ENCODE data around the gene TNFAIP1.
"Not testable (repeated sequence)": the region's sequence is repeated elsewhere in the genome, so short reads cannot be mapped to it uniquely, and the experiment has no call there.

The TNFAIP1 gene

GRCh38 chr17:28324781-28325180, 10.8 kb upstream of the TNFAIP1 start:
- no peak for DNase-seq (ENCODE audit: low spot score)

GRCh38 chr17:28325211-28325610, 10.3 kb upstream of the TNFAIP1 start:
- DNase-seq (ENCODE audit: low spot score): no peak

GRCh38 chr17:28326114-28326513, 9.4 kb upstream of the TNFAIP1 start:
- no peak for DNase-seq (ENCODE audit: low spot score)

DNA sequence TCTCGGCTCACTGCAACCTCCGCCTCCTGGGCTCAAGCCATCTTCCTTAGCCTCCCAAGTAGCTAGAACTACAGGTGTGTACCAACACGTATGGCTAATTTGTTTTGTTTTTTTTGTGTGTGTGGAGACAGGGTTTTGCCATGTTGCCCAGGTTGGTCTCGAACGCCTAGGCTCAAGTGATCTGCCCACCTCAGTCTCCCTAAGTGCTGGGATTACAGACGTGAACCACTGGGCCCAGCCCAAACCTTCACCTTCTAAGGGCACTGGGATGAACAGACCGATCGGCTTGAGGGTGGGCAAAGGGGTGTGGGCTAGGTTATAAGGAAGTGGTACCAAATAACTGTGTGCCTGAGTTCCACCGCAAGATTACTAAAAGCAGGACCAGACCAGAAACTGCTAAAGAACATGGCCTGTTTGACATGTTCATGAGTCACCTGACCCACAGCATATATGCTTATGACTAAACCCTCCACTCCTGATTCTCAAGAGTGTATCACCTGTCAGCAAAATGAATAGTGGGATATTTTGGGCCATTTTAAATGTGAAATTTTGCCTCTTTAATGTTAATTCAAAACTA, 8.4 kb upstream of the TNFAIP1 start:
- DNase-seq (ENCODE audit: low spot score): no peak

DNA sequence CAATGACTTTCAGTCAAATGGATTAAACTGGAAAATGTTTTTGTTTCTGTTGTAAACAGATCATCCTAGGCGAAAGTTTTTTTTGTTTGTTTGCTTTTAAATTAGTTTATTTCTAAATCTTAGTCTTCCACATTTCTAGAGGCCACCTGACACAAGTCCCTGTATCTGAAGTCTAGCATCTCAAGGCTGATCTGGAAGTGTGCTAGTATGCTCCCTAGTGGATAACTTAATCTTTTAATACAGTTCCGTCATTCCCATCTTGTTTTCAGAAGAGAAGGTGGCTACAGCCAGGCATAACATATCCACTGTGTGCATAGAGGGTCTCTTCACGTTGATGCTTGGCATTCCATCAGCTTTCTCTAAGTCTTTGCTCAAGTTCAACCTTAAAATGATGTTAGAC, 7.9 kb upstream of the TNFAIP1 start:
- DNase-seq (ENCODE audit: low spot score): no peak

DNA sequence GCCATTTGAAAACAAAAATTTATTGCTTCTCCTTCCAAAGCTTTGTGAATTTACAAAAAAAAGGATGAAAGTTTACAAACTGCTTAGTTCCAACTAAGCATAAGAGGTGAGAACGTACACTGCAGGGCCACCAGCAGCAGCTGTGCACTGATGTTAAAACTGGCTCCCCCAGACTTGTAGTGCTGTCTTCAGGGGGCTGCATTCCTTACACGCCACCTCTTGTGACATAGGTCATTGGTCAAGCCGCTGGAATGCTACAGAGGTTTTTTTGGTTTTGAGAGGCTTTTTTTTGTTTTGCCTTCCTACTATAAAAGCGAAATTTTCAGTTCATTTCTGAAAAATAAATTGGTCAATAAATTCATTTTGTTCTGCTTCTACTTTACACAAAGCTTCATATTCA, 7.2 kb upstream of the TNFAIP1 start:
- no peak for DNase-seq (ENCODE audit: low spot score)

GRCh38 chr17:28330671-28331070, 4.9 kb upstream of the TNFAIP1 start:
- DNase-seq (ENCODE audit: low spot score): no peak

- no peak for DNase-seq (ENCODE audit: low spot score)
Measured at GRCh38 chr17:28331891-28332420, 3.6 kb upstream of the TNFAIP1 start.

- no peak for DNase-seq (ENCODE audit: low spot score)
Measured at GRCh38 chr17:28333083-28333746, 2.3 kb upstream of the TNFAIP1 start.

GRCh38 chr17:28334171-28334570, 1.4 kb upstream of the TNFAIP1 start:
- no peak for DNase-seq (ENCODE audit: low spot score)

GRCh38 chr17:28334666-28335200, 828 bp upstream of the TNFAIP1 start:
- no peak for DNase-seq (ENCODE audit: low spot score)

GRCh38 chr17:28335959-28336871, 654 bp downstream of the TNFAIP1 start:
- peak; percentile 65 for DNase-seq (ENCODE audit: low spot score)

DNA sequence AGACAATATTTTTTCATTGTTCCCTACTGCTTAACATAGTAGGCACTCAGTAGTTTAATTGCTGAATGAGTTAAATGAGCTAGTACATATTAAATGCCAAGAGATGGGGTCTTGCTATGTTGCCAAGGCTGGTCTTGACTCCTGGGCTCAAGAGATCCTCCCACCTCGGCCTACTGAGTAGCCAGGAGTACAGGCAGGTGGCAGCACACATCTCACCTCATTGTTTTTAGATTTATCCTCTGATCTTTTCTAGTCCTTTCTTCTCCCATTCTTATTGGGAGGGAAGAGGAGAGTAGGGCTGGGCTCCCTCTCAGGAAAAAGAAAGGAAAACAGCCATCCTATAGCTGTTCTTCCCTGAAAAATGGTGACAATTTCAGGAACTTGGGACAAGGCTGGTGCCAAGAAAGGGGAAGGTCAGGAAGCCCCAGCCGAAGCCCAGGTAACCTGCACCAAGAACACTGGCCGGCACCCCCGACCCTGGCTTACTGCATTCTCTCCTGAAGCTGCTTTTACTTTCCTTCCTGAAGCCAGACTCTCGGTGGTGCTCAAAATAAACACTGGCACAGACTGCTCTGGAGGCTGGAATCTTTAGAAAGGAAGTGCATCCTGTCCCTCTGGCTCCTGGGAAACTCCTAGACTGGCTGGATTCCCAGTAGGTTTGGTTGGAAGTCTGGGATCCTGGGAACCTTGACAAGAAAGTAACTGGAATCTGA, 2.7 kb downstream of the TNFAIP1 start:
- no peak for DNase-seq (ENCODE audit: low spot score)

DNA sequence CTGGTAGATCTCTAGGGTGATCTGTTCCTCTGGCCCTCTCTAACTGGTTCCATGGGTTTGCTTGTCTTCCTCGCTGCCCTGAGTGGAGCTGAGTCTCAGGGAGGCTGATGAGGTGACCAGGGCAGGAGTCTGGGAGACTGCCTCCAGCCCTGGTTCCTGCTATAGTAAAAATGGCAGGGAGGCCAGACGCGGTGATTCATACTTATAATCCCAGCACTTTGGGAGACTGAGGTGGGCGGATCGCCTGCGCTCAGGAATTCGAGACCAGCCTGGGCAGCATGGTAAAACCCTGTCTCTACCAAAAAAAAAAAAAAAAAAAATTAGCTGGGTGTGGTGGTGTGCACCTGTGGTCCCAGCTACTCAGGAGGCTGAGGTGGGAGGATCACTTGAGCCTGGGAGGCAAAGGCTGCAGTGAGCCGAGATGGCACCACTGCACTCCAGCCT, 3.2 kb downstream of the TNFAIP1 start:
- DNase-seq (ENCODE audit: low spot score): not testable (repeated sequence)

DNA sequence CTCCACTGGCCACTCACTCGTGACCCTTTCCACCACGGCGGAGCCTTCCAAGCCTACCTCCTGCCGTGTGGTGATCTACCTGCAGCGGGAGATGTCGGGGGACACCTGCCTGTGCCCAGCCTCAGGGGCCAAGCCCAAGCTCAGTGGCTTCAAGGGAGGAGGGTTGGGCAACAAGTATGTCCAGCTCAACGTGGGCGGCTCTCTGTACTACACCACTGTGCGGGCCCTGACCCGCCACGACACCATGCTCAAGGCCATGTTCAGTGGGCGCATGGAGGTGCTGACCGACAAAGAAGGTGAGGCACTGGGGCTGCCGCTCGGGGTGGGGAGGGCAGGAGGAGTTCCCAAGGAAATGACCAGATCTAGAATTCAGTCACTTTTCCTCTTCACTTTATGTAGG, 3.9 kb downstream of the TNFAIP1 start:
- no peak for DNase-seq (ENCODE audit: low spot score)

DNA sequence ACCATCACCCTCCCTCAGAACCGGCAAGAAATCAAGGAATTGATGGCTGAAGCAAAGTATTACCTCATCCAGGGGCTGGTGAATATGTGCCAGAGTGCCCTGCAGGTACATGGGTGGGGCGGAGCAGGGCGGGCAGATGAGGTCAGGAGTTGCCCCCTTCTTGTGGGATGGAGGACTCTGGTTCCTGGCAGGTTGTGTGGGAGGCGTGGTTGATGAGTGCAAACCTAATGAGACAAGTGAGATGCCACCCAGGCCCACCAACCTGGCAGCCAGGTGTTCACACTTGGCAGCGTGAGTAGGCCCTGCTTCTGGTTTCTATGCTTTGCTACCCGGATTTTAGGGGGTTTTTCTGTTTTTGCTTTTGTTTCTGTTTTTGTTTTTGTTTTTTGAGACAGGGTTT, 4.8 kb downstream of the TNFAIP1 start:
- DNase-seq (ENCODE audit: low spot score): no peak

DNA sequence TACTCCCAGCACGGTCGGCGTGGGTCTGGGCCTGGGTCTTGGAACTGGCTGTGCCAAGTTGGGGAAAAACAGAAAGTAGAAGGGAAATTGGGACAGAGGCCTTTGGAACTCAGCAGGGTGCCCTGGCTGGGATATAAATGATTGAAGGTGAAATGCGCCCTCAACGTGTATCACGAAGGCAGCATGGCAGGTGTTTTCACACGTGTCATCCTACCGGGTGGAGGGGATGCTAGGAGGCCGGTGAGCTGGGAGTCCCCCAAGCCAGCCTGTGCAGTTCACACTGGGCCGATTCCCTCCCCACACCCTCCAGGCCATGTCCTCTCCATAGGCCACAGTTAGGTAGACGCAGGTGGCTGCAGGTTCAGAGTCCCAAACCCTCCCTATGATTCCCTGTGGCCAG, 6.0 kb downstream of the TNFAIP1 start:
- DNase-seq (ENCODE audit: low spot score): no peak

- no peak for DNase-seq (ENCODE audit: low spot score)
Measured at GRCh38 chr17:28342313-28342712, 6.8 kb downstream of the TNFAIP1 start.

GRCh38 chr17:28343491-28343932, 8.0 kb downstream of the TNFAIP1 start:
- no peak for DNase-seq (ENCODE audit: low spot score)

DNA sequence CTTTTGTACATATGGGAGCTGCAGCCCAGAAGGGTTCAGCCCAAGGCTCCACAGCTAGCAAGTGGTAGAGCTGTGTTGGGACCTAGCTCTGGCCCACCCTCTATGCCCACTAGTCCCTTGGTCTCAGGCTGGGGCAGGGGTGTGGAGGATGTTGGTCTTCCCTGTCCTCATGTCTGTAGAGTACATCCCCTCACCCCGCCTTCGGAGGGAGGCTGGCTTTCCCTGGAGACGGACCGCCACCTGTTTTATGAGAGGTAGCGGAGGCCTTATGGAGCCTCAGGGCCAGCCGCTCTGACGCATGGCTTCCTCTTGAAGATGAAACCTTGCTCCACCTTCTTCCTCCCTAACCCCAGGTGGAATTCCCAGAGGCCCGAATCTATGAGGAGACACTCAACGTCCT, 8.4 kb downstream of the TNFAIP1 start:
- DNase-seq (ENCODE audit: low spot score): no peak

DNA sequence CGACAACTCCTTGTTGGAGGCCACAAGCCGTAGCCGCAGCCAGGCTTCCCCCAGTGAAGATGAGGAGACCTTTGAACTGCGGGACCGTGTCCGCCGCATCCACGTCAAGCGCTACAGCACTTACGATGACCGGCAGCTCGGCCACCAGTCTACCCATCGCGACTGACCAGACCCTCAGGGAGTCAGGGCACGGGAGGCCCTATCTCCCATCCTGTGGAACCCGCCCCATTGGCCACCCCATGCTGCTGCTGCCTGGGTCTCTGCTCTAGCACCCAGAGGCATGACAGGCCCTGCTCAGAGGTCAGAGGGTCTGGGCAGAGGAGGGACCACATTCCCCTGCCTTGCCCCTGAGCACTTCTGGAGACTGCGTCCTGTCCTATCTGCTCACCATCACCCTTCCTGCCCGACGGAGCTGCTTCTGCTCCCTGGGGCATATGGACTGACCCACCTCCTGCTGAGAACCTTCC, 8.9 kb downstream of the TNFAIP1 start:
- DNase-seq (ENCODE audit: low spot score): no peak
